ENCODE data around the gene USP53. TPM values are rescaled to one million over a fixed set of nuclear protein-coding genes. Genes with fewer than 3 reads are reported as not detected.

The USP53 gene
- total RNA-seq, 3 donors from 2014 or later = 57.7 to 118 (median 67.6) TPM

DNA sequence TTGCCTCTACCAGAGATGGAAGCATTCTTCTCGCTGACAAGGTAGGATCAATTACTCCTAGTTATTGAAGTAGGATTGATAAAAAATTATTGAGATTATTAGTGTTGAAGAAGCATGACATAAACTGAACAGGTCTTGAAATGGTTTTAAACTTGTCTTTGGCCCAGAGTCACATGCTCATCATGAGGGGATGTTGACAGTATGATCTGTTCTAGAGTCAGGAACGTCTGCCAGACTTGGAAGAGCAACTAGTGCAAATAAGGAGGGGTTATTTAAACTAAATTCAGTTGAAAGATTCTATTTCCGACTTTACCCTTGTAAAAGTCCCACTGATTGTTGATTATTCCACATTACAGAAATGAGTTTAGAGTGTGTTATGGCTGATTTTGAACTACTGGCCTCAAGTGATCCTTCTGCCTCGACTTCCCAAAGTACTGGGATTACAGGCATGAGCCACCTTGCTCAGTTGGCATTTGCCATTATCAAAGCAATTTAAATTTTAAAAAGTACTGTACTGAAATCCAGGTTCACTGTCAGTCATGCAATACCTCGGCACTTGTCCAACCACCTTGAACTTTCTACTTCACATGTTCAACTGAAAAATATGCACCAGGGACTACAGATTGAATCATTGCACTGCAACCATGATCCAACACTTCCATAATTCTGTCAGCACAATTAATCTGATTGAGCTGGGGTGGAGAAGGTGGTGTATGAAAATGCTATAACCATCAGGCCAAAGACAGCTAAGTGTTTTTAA, 89.7 kb downstream of the USP53 start:
- intact Hi-C loops (cut with DNase I, micrococcal nuclease) = no loop called here
- ATAC-seq = no peak
- H3K4me1 ChIP-seq (ENCODE audit: low read depth) = peaks cover 14% of the 10 kb centered on the region

DNA sequence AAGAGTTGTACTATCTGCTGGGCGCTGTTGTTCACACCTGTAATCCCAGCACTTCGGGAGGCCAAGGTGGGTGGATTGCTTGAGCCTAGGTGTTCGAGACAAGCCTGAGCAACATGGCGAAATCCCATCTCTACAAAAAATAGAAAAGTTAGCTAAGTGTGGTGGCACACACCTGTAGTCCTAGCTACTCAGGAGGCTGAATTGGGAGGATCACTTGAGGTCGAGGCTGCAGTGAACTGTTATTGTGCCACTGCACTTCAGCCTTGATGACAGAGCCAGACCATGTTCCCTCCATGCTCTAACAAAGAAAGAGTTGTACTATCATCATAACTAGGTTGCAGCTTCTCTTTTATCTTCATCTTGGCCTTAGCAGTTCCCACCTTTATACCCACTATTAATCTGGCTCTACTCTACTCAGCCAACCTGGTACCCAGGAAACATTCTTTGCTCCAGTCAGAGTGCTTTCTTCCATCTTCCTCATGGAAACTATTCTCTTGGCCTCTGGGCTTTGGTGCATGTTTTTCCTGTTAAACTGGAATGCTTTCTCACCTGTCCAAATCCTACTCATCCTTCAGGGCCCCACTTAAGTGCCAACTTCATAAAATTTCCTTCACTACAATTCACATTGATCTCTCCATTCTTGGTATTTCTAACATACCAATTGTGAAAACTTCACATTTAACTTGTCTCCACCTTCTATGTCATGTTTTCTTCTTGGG, 91.2 kb downstream of the USP53 start:
- Histone ChIP-seq H3K36me3 (ENCODE audit: low read depth) (no peaks in the 10 kb centered on the region), H3K4me3 (no peak overlapping the region), H3K4me1 (ENCODE audit: low read depth) (peaks cover 5% of the 10 kb centered on the region), H3K9me3 (no peaks in the 10 kb centered on the region)
- intact Hi-C loops (cut with DNase I, micrococcal nuclease) = no loop called here
- no peak for ATAC-seq
- TF ChIP-seq, protein P1, sequence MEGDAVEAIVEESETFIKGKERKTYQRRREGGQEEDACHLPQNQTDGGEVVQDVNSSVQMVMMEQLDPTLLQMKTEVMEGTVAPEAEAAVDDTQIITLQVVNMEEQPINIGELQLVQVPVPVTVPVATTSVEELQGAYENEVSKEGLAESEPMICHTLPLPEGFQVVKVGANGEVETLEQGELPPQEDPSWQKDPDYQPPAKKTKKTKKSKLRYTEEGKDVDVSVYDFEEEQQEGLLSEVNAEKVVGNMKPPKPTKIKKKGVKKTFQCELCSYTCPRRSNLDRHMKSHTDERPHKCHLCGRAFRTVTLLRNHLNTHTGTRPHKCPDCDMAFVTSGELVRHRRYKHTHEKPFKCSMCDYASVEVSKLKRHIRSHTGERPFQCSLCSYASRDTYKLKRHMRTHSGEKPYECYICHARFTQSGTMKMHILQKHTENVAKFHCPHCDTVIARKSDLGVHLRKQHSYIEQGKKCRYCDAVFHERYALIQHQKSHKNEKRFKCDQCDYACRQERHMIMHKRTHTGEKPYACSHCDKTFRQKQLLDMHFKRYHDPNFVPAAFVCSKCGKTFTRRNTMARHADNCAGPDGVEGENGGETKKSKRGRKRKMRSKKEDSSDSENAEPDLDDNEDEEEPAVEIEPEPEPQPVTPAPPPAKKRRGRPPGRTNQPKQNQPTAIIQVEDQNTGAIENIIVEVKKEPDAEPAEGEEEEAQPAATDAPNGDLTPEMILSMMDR (IDR thresholded peaks at IDR 0.05) = no peak
- no peak for DNase-seq

More for the DNA sequence above, 89.7 kb downstream of the USP53 start:
- no peak overlapping the region for H3K4me3 ChIP-seq
- H3K9me3 ChIP-seq = no peaks in the 10 kb centered on the region
- no peaks in the 10 kb centered on the region for H3K36me3 ChIP-seq (ENCODE audit: low read depth)
- no peak for DNase-seq
- TF ChIP-seq, protein P1 (IDR thresholded peaks at IDR 0.05) = no peak

DNA sequence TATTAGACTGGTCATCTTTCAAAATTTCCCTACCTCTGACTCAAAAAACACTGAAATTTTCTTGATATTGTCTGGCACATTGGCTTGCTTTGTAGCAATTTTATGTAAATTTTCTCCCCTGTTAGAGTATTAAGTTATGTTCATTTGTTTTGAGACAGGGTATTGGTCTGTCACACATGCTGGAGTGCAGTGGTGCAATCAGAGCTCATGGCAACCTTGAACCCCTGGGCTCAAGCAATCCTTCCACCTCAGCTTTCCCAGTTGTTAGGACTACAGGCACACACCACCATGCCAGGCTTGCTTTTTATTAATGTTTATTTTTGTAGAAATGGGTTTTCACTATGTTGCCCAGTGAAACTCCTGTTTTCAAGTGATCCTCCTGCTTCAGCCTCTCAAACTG, 91.9 kb downstream of the USP53 start:
- DNase-seq (no peak), ATAC-seq (no peak)
- H3K4me1 ChIP-seq (ENCODE audit: low read depth) = no peaks in the 10 kb centered on the region
- H3K4me3 ChIP-seq = no peak overlapping the region
- no peaks in the 10 kb centered on the region for H3K9me3 ChIP-seq
- H3K36me3 ChIP-seq (ENCODE audit: low read depth) = no peaks in the 10 kb centered on the region
- TF ChIP-seq, protein P1 (IDR thresholded peaks at IDR 0.05) = no peak
- intact Hi-C loops (cut with DNase I, micrococcal nuclease) = no loop called here

DNA sequence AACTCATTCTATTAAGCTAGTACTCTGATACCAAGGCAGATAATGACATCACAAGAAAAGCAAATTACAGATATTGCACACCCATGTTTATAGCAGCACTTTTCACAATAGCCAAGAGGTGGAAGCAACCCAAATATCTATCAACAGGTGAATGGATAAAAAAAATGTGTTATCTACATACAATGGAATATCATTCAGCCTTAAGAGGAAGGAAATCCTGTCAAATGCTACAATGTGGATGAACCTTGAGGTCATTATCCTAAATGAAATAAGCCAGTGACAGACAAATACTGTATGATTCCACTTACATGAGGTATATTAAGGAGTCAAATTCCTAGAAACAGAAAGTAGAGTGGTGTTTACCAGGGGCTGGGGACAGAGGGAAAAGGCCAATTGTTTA, 95.1 kb downstream of the USP53 start:
- intact Hi-C loops (cut with DNase I, micrococcal nuclease) = no loop called here
- no peaks in the 10 kb centered on the region for H3K36me3 ChIP-seq (ENCODE audit: low read depth)
- ATAC-seq = no peak

DNA sequence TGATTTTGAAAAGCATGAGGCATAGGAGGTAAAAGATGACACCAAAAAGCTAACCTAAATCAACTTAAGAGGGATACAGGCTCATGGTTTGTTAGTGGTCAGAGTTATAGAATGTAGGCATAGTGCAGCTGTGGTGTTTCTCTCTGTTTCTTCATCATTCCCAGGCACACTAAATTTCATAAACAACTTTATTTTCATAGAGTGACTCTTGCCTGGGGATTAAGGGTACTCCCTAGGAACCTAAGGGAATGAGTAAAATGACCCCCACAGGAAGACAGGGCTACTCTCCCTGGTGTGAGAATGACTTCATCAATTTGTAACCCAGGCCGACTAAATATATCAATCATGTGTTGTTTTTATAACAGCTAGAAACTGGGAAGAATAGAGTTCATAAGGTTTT, 98.3 kb downstream of the USP53 start:
- no peak overlapping the region for H3K4me3 ChIP-seq
- intact Hi-C loops (cut with DNase I, micrococcal nuclease) = loop anchor here (10.0 kb wide), 2 partner anchors 184 to 744 kb away; no protein-coding TSS in a partner anchor
- H3K36me3 ChIP-seq (ENCODE audit: low read depth) = no peaks in the 10 kb centered on the region
- TF ChIP-seq, protein P1 (IDR thresholded peaks at IDR 0.05) = no peak
- ATAC-seq (no peak), DNase-seq (no peak)
- H3K9me3 ChIP-seq = no peaks in the 10 kb centered on the region
- no peaks in the 10 kb centered on the region for H3K4me1 ChIP-seq (ENCODE audit: low read depth)

More for the DNA sequence above, 95.1 kb downstream of the USP53 start:
- Histone ChIP-seq H3K4me1 (ENCODE audit: low read depth) (no peaks in the 10 kb centered on the region), H3K9me3 (no peaks in the 10 kb centered on the region), H3K4me3 (no peak overlapping the region)
- TF ChIP-seq, protein P1 (IDR thresholded peaks at IDR 0.05) = no peak
- DNase-seq = no peak

Measured in mucosa of descending colon (tissue), 3 donors.